ENCODE measurements around the gene ACSS1.

The ACSS1 gene

DNA sequence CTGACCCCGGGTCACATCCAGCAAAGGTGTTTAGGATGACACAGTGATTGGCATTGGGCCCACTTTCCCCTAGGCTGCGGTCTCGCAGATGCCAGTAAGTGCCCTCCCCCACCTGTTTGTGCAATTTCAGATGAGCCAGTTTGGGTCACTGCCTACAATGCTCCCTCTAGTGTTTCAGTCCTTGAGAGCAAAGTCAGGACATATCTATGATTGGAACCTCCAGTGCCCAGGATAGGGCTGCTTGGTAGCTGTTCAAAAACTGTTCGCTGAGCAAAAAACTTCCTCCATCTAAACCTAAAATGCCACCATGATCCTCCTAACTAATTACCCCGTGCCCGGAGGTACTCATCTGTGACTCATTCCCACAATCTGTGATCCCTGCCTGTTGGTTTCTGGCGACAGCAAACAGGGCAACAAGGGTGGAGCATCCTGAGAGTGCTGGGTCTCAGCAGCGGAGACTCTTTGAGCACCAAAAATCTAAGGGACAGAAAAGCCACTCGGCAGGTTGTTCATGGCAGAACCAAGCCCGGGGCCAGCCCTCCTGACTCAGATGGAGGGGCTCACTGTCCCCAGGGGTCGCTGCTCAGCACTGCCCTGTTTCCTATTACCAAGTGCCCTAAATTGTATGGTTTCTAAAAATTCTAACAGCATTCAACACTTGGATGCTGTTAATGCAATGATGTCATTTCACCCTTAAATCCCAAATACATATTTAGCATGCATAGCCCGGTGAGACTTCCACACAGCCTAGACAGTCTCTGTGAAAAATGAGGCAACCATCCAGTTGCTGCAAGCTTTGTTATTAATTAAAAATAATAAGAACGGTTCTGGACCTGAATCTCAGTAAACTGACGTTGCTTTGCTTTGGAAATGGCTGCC, 19.0 kb upstream of the ACSS1 start:
- ChIA-PET CTCF (interaction anchor here (0.6 to 1.2 kb wide), 2 partner anchors 13 to 332 kb away, joined by 3 read pairs; no protein-coding TSS in a partner anchor), POLR2A (no interaction called here)
- TF ChIP-seq, protein P1, sequence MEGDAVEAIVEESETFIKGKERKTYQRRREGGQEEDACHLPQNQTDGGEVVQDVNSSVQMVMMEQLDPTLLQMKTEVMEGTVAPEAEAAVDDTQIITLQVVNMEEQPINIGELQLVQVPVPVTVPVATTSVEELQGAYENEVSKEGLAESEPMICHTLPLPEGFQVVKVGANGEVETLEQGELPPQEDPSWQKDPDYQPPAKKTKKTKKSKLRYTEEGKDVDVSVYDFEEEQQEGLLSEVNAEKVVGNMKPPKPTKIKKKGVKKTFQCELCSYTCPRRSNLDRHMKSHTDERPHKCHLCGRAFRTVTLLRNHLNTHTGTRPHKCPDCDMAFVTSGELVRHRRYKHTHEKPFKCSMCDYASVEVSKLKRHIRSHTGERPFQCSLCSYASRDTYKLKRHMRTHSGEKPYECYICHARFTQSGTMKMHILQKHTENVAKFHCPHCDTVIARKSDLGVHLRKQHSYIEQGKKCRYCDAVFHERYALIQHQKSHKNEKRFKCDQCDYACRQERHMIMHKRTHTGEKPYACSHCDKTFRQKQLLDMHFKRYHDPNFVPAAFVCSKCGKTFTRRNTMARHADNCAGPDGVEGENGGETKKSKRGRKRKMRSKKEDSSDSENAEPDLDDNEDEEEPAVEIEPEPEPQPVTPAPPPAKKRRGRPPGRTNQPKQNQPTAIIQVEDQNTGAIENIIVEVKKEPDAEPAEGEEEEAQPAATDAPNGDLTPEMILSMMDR (IDR thresholded peaks at IDR 0.05; ENCODE audit: insufficient read depth, low read length, missing control alignments), result no peak
- no peak for DNase-seq (ENCODE audit: low read depth, low spot score)
- H3K4me3 ChIP-seq (ENCODE audit: low read depth, low read length), result no peak overlapping the region; the same call in 1 of the 2 replicates

DNA sequence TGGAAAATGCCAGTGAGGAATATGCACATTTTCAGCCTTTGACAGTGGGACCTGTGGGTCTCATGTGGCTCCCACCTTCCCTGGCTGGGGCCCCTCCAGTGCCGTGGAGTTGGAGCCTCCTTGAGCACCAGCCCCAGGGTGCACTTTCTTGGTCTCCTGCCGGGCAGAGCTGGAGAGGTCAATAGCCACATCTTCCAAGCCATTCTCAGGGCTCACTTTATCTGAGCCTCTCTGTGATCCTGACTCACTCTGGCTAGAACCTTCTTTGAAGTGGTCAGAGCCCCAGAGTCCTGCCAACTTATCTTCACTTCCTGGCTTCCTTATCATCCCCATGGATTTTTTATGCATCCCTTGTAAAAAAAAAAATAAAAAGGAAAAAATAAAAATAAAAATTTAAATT, 18.3 kb upstream of the ACSS1 start:
- TF ChIP-seq, protein P1 (IDR thresholded peaks at IDR 0.05; ENCODE audit: insufficient read depth, low read length, missing control alignments), result no peak
- POLR2A ChIA-PET, result no interaction called here
- CTCF ChIA-PET, result interaction anchor here (3.2 kb wide), 1 partner anchor 11 kb away, joined by 19 read pairs; no protein-coding TSS in a partner anchor
- no peak overlapping the region for H3K4me3 ChIP-seq (ENCODE audit: low read depth, low read length)
- no peak for DNase-seq (ENCODE audit: low read depth, low spot score)

DNA sequence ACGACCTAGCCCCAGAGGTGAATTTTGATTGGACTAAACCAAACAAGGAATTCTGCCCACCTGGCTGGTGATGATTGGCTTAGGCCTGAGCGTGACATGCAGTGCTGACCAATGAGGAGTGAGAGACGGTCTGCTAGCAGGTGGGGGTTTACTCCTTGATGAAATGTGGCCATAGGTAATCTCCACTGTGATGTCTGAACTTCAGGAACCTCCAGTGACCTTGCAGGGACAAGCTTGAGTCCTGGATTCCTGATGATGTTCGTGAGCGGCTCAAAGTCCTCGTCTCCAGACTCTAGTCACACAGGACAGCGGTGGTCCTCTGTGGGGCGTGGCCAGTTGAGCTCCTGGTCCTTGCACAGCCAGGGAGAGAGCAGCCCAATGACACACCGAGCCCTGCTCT, 15.6 kb upstream of the ACSS1 start:
- TF ChIP-seq, protein P1 (IDR thresholded peaks at IDR 0.05; ENCODE audit: insufficient read depth, low read length, missing control alignments), result no peak
- H3K4me3 ChIP-seq (ENCODE audit: low read depth, low read length), result no peak overlapping the region
- CTCF ChIA-PET, result interaction anchor here (1.8 to 4.8 kb wide), 3 partner anchors 8 to 106 kb away, joined by 8 to 33 read pairs (median 19); no protein-coding TSS in a partner anchor
- POLR2A ChIA-PET, result no interaction called here
- no peak for DNase-seq (ENCODE audit: low read depth, low spot score)

DNA sequence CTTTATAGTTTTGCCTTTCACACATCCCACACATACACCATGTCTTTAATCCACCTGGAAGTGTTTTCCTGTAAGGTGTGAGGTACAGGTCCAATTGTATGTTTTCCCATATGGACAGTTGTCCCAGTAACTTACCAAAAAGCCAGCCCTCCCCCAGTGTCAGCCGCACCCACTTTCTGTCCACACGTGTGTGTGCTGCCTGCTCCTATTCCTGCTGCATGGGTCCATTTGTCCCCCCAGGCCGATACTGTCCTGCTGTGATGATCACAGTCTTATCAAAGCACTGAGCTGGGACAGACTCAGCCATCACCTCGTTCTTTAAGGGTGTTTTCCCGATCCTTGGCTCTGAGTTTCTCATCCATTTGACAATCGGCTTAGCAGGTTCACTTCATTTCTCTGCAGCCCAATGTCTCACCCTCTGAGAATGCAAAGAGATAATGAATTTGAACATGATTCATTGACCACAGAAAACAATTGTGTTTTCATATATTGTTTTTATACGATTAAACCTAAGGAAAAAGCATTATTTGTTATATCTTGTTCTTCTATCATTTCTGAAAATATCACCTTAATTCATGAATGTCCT, 14.4 kb upstream of the ACSS1 start:
- no peak overlapping the region for H3K4me3 ChIP-seq (ENCODE audit: low read depth, low read length)
- TF ChIP-seq, protein P1 (IDR thresholded peaks at IDR 0.05; ENCODE audit: insufficient read depth, low read length, missing control alignments), result no peak
- no peak for DNase-seq (ENCODE audit: low read depth, low spot score)
- ChIA-PET CTCF (interaction anchor here (1.6 to 4.8 kb wide), 2 partner anchors 77 to 327 kb away, joined by 4 to 33 read pairs; no protein-coding TSS in a partner anchor), POLR2A (no interaction called here)

DNA sequence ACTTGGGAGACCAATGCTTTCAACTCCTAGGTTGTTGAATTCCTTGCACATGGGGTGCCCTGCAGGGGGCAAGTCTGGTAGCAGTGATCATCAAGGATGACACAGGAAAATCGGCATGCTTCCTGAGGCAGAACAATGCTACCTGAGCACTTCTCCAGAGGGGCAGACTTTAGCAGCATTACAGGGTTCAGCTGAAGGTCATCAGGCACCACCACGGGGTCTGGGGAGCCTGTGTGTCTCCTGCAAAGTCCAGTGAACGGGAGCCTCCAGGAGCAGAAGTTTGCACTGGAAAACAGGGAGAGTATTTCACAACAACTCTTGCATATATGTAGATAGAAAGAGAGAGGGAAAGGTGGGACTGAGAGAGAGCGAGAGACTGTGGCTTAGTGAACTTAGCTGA, 13.8 kb upstream of the ACSS1 start:
- H3K4me3 ChIP-seq (ENCODE audit: low read depth, low read length), result no peak overlapping the region
- CTCF ChIA-PET, result interaction anchor here (1.6 to 4.8 kb wide), 2 partner anchors 77 to 328 kb away, joined by 4 to 33 read pairs; no protein-coding TSS in a partner anchor
- DNase-seq (ENCODE audit: low read depth, low spot score), result no peak
- TF ChIP-seq, protein P1 (IDR thresholded peaks at IDR 0.05; ENCODE audit: insufficient read depth, low read length, missing control alignments), result no peak
- POLR2A ChIA-PET, result no interaction called here
